Measurements from ENCODE around the gene EXOC8. TPM values are rescaled to one million over a fixed set of nuclear protein-coding genes. Genes with fewer than 3 reads are reported as not detected.

Gene EXOC8
- total and polyA plus RNA-seq, 2 experiments from 2014 or later: 2.3 to 14.4 TPM

- no peak overlapping the region for H3K27ac ChIP-seq (ENCODE audit: low read depth)
- no peak overlapping the region for H3K4me2 ChIP-seq
- H3K4me1 ChIP-seq (ENCODE audit: insufficient read depth): no peaks in the 10 kb centered on the region
- DNase-seq (ENCODE audit: low spot score) (no peak), ATAC-seq (no peak)
- Mint-ChIP-seq H3K27ac (no peak overlapping the region), H3K9me3 (no peaks in the 10 kb centered on the region), H3K27me3 (ENCODE audit: insufficient read depth, low read depth, poor library complexity) (no peaks in the 10 kb centered on the region), H3K36me3 (ENCODE audit: low read depth) (no peaks in the 10 kb centered on the region; the same call in none of the 3 replicates), H3K4me1 (no peaks in the 10 kb centered on the region), H3K4me3 (no peak overlapping the region)
- H3K79me2 ChIP-seq (replicated peaks; ENCODE audit: insufficient read depth): no peaks in the 10 kb centered on the region
- TF ChIP-seq CREB1 (CRISPR knock-in tag; IDR thresholded peaks at IDR 0.05; ENCODE audit: low read depth) (no peak), EZH2 (IDR thresholded peaks at IDR 0.05; ENCODE audit: low read depth, unreplicated experiment) (no peak), JUNB (IDR thresholded peaks at IDR 0.05; ENCODE audit: unreplicated experiment) (no peak), ZNF331 (CRISPR knock-in tag; IDR thresholded peaks at IDR 0.05; ENCODE audit: low read depth) (no peak)
- H3F3A ChIP-seq (replicated peaks; ENCODE audit: low read depth): no peaks in the 10 kb centered on the region
- H2AFZ ChIP-seq: no peak overlapping the region
- no peaks in the 10 kb centered on the region for H3K9me2 ChIP-seq (ENCODE audit: insufficient read depth)
- no peaks in the 10 kb centered on the region for H3K27me3 ChIP-seq (ENCODE audit: insufficient read depth)
- no peaks in the 10 kb centered on the region for H3K36me3 ChIP-seq (ENCODE audit: insufficient read depth)
- H3K4me3 ChIP-seq: no peak overlapping the region
- H4K20me1 ChIP-seq (replicated peaks; ENCODE audit: insufficient read depth): no peaks in the 10 kb centered on the region
Measured at GRCh38 chr1:231363624-231364023, 26.0 kb upstream of the EXOC8 start.

DNA sequence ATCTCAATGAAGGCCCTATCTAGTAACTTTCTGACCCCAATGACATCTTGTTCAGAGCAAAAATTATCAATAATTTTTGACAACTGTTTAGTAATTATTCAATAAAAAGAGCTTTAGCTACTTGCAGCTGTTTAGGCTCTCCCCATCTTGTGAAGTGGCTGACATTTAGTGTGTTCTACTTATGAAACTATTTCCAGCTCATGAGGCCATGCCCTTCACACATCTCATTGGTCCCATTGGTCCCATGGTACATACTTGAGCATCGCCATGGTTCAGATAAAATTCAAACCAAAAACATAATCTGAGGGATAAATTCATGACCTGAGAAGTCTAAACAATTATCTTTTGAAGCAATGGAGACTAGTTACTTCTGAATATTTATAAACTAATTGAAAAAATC, 24.7 kb upstream of the EXOC8 start:
- no peak overlapping the region for H3K4me3 Mint-ChIP-seq
- H3K27me3 ChIP-seq (ENCODE audit: insufficient read depth): no peaks in the 10 kb centered on the region
- H3K36me3 ChIP-seq (ENCODE audit: insufficient read depth): no peaks in the 10 kb centered on the region
- H3K4me1 Mint-ChIP-seq: no peaks in the 10 kb centered on the region
- H3K4me1 ChIP-seq (ENCODE audit: insufficient read depth): no peaks in the 10 kb centered on the region
- no peak overlapping the region for H3K27ac Mint-ChIP-seq
- TF ChIP-seq ETS1 (IDR thresholded peaks at IDR 0.05) (no peak), NANOG (IDR thresholded peaks at IDR 0.05; ENCODE audit: borderline replicate concordance) (no peak), POLR2AphosphoS5 (IDR thresholded peaks at IDR 0.05; ENCODE audit: low read depth) (no peak), CREB1 (CRISPR knock-in tag; IDR thresholded peaks at IDR 0.05; ENCODE audit: low read depth) (no peak), STAT1 (IDR thresholded peaks at IDR 0.05; ENCODE audit: unreplicated experiment) (no peak), EZH2phosphoT487 (IDR thresholded peaks at IDR 0.05; ENCODE audit: unreplicated experiment) (no peak)
- DNase-seq (ENCODE audit: low spot score): no peak
- no peak overlapping the region for H3K4me3 ChIP-seq
- H4K20me1 ChIP-seq (replicated peaks; ENCODE audit: insufficient read depth): no peaks in the 10 kb centered on the region
- H3K79me2 ChIP-seq (replicated peaks; ENCODE audit: insufficient read depth): no peaks in the 10 kb centered on the region
- no peak overlapping the region for H2AFZ ChIP-seq
- no peak overlapping the region for H3K4me2 ChIP-seq
- no peaks in the 10 kb centered on the region for H3F3A ChIP-seq (replicated peaks; ENCODE audit: low read depth)
- ATAC-seq: no peak
- no peak overlapping the region for H3K27ac ChIP-seq (ENCODE audit: low read depth)
- no peaks in the 10 kb centered on the region for H3K27me3 Mint-ChIP-seq (ENCODE audit: insufficient read depth, low read depth, poor library complexity)
- no peaks in the 10 kb centered on the region for H3K9me3 Mint-ChIP-seq
- no peaks in the 10 kb centered on the region for H3K9me2 ChIP-seq (ENCODE audit: insufficient read depth)
- H3K36me3 Mint-ChIP-seq (ENCODE audit: low read depth): no peaks in the 10 kb centered on the region; the same call in none of the 3 replicates

DNA sequence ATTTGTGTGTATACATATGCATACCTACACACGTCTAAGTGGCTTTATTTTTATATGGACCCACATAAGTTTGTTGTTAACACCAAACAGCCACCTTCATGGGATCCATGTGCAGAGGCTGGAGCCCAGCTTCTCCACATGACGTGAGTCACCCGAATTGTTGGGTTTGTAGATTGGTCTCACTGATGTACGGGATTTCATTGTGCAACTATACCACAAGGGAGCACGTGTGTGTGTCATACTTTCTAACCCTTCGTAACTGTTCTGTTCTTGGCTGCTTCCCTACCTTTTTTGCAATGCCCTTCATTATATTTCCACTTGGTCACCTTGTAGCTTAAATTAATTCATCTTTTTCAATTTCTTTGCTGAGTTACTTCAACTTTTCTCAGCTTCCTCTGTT, 21.5 kb upstream of the EXOC8 start:
- no peak for ATAC-seq
- TF ChIP-seq STAT1 (IDR thresholded peaks at IDR 0.05; ENCODE audit: unreplicated experiment): no peak
- TF ChIP-seq, protein P1, sequence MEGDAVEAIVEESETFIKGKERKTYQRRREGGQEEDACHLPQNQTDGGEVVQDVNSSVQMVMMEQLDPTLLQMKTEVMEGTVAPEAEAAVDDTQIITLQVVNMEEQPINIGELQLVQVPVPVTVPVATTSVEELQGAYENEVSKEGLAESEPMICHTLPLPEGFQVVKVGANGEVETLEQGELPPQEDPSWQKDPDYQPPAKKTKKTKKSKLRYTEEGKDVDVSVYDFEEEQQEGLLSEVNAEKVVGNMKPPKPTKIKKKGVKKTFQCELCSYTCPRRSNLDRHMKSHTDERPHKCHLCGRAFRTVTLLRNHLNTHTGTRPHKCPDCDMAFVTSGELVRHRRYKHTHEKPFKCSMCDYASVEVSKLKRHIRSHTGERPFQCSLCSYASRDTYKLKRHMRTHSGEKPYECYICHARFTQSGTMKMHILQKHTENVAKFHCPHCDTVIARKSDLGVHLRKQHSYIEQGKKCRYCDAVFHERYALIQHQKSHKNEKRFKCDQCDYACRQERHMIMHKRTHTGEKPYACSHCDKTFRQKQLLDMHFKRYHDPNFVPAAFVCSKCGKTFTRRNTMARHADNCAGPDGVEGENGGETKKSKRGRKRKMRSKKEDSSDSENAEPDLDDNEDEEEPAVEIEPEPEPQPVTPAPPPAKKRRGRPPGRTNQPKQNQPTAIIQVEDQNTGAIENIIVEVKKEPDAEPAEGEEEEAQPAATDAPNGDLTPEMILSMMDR (conservative IDR thresholded peaks at IDR 0.05; ENCODE audit: low read depth in 2 of 2): no peak
- TF ChIP-seq ETS1 (IDR thresholded peaks at IDR 0.05): no peak
- TF ChIP-seq ZNF114 (CRISPR knock-in tag; IDR thresholded peaks at IDR 0.05): no peak
- TF ChIP-seq ZNF331 (CRISPR knock-in tag; IDR thresholded peaks at IDR 0.05; ENCODE audit: low read depth): no peak
- no peak for TF ChIP-seq JUNB (IDR thresholded peaks at IDR 0.05; ENCODE audit: unreplicated experiment)

More for the DNA sequence above, 21.5 kb upstream of the EXOC8 start:
- Histone ChIP-seq H3K4me3 (no peak overlapping the region), H2AFZ (no peak overlapping the region), H3F3A (replicated peaks; ENCODE audit: low read depth) (no peaks in the 10 kb centered on the region), H3K27ac (ENCODE audit: low read depth) (no peak overlapping the region), H4K20me1 (replicated peaks; ENCODE audit: insufficient read depth) (no peaks in the 10 kb centered on the region; the same call in 1 of the 2 replicates), H3K4me2 (no peak overlapping the region), H3K27me3 (ENCODE audit: insufficient read depth) (no peaks in the 10 kb centered on the region), H3K79me2 (replicated peaks; ENCODE audit: insufficient read depth) (no peaks in the 10 kb centered on the region), H3K36me3 (ENCODE audit: insufficient read depth) (no peaks in the 10 kb centered on the region), H3K9me2 (ENCODE audit: insufficient read depth) (no peaks in the 10 kb centered on the region), H3K4me1 (ENCODE audit: insufficient read depth) (no peaks in the 10 kb centered on the region)
- H3K9me3 Mint-ChIP-seq: no peaks in the 10 kb centered on the region
- H3K27me3 Mint-ChIP-seq (ENCODE audit: insufficient read depth, low read depth, poor library complexity): no peaks in the 10 kb centered on the region
- no peak overlapping the region for H3K4me3 Mint-ChIP-seq
- H3K4me1 Mint-ChIP-seq: no peaks in the 10 kb centered on the region
- no peaks in the 10 kb centered on the region; the same call in none of the 3 replicates for H3K36me3 Mint-ChIP-seq (ENCODE audit: low read depth)
- H3K27ac Mint-ChIP-seq: no peak overlapping the region
- DNase-seq (ENCODE audit: low spot score): no peak
